Cardiac fibroblast (primary cell): Measurements from ENCODE around the gene SCGB1D2.
"Not testable (repeated sequence)": the region's sequence is repeated elsewhere in the genome, so short reads cannot be mapped to it uniquely, and the experiment has no call there.

Experiments used
- DNase-seq, 2 donors: peaks; one replicate each; pipeline versions ENCODE4 v3.0.0 to v3.0.0-alpha.2; 2010; ENCODE audit warnings: low read depth in 2 of 2
- H3K4me3 ChIP-seq, 2 donors: replicated peaks in 1 of 2; 1 replicate in 1 of 2; 2 replicates in 1 of 2; pipeline ENCODE4 v1.5.1; 2011; ENCODE audit warnings: low read depth in 2 of 2, low read length in 2 of 2, mild to moderate bottlenecking in 2 of 2, moderate library complexity in 1 of 2
- CTCF ChIP-seq: IDR thresholded peaks from one replicate; pipeline ENCODE4 v1.5.1; 2011; ENCODE audit warnings: low read depth, mild to moderate bottlenecking, low read length, inconsistent platforms

SCGB1D2 gene, protein sequence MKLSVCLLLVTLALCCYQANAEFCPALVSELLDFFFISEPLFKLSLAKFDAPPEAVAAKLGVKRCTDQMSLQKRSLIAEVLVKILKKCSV

DNA sequence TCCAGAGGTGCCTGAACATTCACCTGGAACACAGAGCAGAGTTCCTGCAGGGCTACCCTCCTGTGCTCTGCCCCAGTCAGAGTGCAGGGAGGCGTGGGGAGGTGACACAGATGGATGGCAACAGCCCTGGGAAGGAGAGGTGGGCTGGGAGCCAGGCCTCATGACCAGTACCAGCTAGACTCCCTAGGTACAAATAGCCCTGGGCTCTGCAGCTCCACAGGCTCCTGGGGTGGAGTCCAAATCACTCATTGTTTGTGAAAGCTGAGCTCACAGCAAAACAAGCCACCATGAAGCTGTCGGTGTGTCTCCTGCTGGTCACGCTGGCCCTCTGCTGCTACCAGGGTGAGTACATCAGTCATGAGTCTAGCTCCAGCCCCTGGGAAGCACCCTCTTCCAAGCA, at the start of gene SCGB1D2:
Gene SCGB1D2 (plus strand): TSS at position 219 of the 400 bp plus-strand sequence. CDS start 69 bp downstream, at position 288.
- DNase-seq: no peak
- TF ChIP-seq CTCF: no peak
- no peak within 1 kb of the TSS for H3K4me3 ChIP-seq

DNA sequence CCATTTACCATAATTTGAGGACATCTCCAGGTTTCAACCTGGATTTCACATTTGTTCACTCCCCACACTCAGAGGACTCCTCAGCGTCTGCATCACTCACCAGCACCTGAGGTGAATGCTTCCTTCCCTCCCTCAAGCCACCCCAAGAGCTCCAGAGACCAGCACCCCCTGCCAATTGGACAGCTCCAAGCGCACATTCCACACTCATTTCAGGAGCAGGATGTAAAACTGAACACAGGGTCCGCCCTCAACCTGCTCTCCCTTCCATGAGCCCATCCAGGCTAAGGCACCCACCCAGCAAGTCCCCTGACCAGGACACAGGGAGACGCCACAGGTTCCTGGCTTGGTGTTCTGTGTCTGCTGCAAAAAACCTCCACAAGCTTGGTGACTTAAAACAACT, 48.1 kb upstream of the SCGB1D2 start:
- peak in 1 of 2 donors; percentile 4 for DNase-seq
- no peak overlapping the region for H3K4me3 ChIP-seq
- no peak for TF ChIP-seq CTCF

- H3K4me3 ChIP-seq, DNase-seq: not testable (repeated sequence)
Measured at GRCh38 chr11:62195010-62195409, 47.0 kb upstream of the SCGB1D2 start.

DNA sequence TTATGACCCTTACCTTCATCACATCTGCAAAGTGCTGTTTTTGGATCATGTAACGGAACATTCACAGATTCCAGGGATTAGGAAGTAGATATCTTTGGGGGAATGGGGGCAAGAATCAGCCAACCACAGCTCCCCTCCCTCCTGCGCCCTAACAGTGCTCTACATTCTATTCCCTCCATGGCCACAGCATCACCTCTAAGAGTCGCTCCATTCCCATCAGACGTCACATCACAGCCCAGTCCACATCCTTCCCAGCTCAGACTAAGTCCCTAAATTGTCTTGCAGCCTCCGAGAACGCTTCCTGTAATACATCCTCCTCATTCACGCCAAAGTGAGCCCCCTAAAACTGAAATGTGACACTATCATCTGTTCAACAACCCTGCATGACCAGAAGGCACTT, 46.1 kb upstream of the SCGB1D2 start:
- no peak for DNase-seq
- TF ChIP-seq CTCF: no peak
- H3K4me3 ChIP-seq: no peak overlapping the region

- DNase-seq, H3K4me3 ChIP-seq: not testable (repeated sequence)
Measured at GRCh38 chr11:62197400-62197799, 44.6 kb upstream of the SCGB1D2 start.

DNA sequence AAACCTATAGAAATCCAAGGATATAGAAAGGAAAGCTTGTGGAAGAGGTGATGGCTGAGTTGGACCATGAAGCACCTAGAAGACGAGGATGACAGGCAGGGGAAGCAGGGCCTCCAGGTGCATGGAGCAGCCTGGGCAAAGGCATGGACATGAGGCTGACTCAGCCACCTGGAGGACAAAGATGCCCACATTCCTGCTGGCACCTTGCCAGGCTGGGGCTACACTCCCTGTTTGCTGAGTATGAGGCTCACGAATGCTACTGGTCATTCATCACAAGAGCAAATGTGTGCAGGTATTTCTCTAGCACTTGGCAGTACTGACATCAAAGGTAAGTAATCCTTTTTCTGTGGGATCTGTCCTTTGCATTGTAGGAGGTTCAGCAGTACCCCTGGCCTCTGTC, 40.7 kb upstream of the SCGB1D2 start:
- no peak for TF ChIP-seq CTCF
- DNase-seq: no peak
- no peak overlapping the region for H3K4me3 ChIP-seq

DNA sequence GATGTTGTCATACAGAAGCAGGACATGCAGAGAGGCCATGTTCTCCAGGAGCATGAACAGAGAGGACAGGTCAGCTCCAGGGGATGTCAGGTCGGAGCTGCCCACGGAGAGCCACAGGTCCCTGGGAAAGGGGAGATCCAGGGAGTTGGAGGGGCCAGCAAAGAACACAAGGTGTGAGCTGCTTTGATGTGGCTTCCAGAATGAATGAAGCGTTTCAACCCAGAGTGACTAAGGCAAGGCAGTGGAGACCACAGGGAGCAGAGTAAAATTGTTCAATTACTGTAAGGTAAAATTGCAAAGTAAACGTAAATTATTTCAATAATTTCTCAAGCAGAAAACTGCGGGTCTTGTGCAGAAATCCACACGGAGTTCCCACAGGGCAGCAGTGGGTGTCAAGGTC, 39.1 kb upstream of the SCGB1D2 start:
- no peak for TF ChIP-seq CTCF
- DNase-seq: no peak

DNA sequence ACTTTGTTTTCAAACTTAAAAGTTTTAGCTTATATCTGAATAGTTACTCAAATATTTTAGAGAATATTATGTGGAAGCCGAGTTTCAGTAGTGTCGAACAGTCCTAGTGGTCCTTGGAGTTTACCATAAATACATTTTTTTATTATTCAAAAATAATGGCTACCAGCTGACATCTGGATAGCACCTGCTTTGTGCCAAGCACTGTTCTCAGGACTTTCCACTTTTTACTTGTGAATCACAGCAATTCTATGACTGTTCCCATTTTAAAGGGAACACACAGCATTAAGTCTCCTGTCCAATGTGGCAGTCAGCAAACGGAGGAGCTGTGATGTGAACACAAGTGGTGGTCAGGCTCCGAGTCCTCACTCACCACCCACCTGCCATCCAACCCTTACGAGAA, 37.6 kb upstream of the SCGB1D2 start:
- no peak for DNase-seq
- H3K4me3 ChIP-seq: no peak overlapping the region
- TF ChIP-seq CTCF: no peak

More for the DNA sequence above, 39.1 kb upstream of the SCGB1D2 start:
- no peak overlapping the region for H3K4me3 ChIP-seq
